Keratinocyte (primary cell): ENCODE measurements around the gene CPSF7. TPM values are rescaled to one million over a fixed set of nuclear protein-coding genes. Genes with fewer than 3 reads are reported as not detected.

Source experiments
- DNase-seq: peaks from one replicate; pipeline ENCODE4 v3.0.0-alpha.2; 2011; ENCODE audit warnings: low read depth, missing footprints, low spot score
- FAIRE-seq: peaks from 2 replicates; lab custom pipeline; 2011; peaks lifted over from hg19 to GRCh38; lab: Jason Lieb, UNC
- H2AFZ ChIP-seq: 2 replicates; pipeline ENCODE4 v1.6.0; 2012; ENCODE audit warnings: low read length, control low read depth, inconsistent platforms; ENCODE audit not compliant: control insufficient read depth
- H3K27ac ChIP-seq: 2 replicates; pipeline ENCODE4 v1.5.1; 2011; ENCODE audit warnings: low read length; ENCODE audit not compliant: control insufficient read depth, insufficient read depth
- H3K27me3 ChIP-seq: 3 replicates; pipeline ENCODE4 v1.6.0; 2011; ENCODE audit warnings: low read length; ENCODE audit not compliant: control insufficient read depth, insufficient read depth; ENCODE audit errors: extremely low read depth
- H3K36me3 ChIP-seq, 2 experiments: 2 replicates in 1 of 2; 3 replicates in 1 of 2; pipeline ENCODE4 v1.5.1; 2011; ENCODE audit warnings: low read length in 2 of 2, mild to moderate bottlenecking in 1 of 2; ENCODE audit not compliant: control insufficient read depth in 2 of 2, insufficient read depth in 2 of 2; ENCODE audit errors: extremely low read depth in 1 of 2
- H3K4me1 ChIP-seq: 3 replicates; pipeline ENCODE4 v1.5.1; 2011; ENCODE audit warnings: low read length; ENCODE audit not compliant: control insufficient read depth, insufficient read depth; ENCODE audit errors: extremely low read depth
- H3K4me2 ChIP-seq: 3 replicates; pipeline ENCODE4 v1.6.0; 2011; ENCODE audit warnings: low read depth, low read length; ENCODE audit not compliant: control insufficient read depth, insufficient read depth; ENCODE audit errors: extremely low read depth
- H3K4me3 ChIP-seq, 3 experiments: fragments of 200-600 bp in 1 of 3; sonication (generic) in 1 of 3; 2 replicates in 2 of 3; 3 replicates in 1 of 3; pipeline ENCODE4 v1.5.1; 2011 to 2016; ENCODE audit warnings: low read length in 3 of 3, mild to moderate bottlenecking in 3 of 3, control low read depth in 2 of 3, inconsistent platforms in 1 of 3, low read depth in 1 of 3, mixed read lengths in 1 of 3, mixed run types in 1 of 3, moderate library complexity in 1 of 3; ENCODE audit not compliant: control insufficient read depth in 2 of 3, insufficient read depth in 2 of 3; ENCODE audit errors: extremely low read depth in 1 of 3
- H3K79me2 ChIP-seq: 2 replicates; pipeline ENCODE4 v1.6.0; 2012; ENCODE audit warnings: low read length; ENCODE audit not compliant: control insufficient read depth, insufficient read depth
- H3K9ac ChIP-seq: 3 replicates; pipeline ENCODE4 v1.6.0; 2011; ENCODE audit warnings: low read length; ENCODE audit not compliant: control insufficient read depth, insufficient read depth; ENCODE audit errors: extremely low read depth
- H3K9me1 ChIP-seq: 3 replicates; pipeline ENCODE4 v1.6.0; 2011; ENCODE audit warnings: low read length; ENCODE audit not compliant: control insufficient read depth, insufficient read depth; ENCODE audit errors: extremely low read depth
- H3K9me3 ChIP-seq: 2 replicates; pipeline ENCODE4 v1.5.1; 2012; ENCODE audit warnings: low read depth, low read length; ENCODE audit not compliant: control insufficient read depth
- H4K20me1 ChIP-seq: 3 replicates; pipeline ENCODE4 v1.6.0; 2011; ENCODE audit warnings: low read length; ENCODE audit not compliant: control insufficient read depth, insufficient read depth; ENCODE audit errors: extremely low read depth
- EZH2 ChIP-seq: IDR thresholded peaks from one replicate; pipeline ENCODE4 v1.6.1; 2012; ENCODE audit warnings: inconsistent platforms, mild to moderate bottlenecking, low read length, moderate library complexity
- dilution Hi-C: fragments of 300-500 bp; cut with MboI; formaldehyde crosslinking; loops from one replicate; pipeline ENCODE4 v1.7.0; 2020; ENCODE audit warnings: low sequenced_read_pairs; ENCODE audit not compliant: extremely low pct_ligation_motif_present
- polyA plus RNA-seq, 5 experiments: library from polyadenylated mRNA; depleted of rRNA in 3 of 5; stranded (reverse) in 3 of 5; stranded (forward) in 1 of 5; unstranded in 1 of 5; fragments of >200 nt; gene quantifications; 1 replicate in 1 of 5; 2 replicates in 3 of 5; 3 replicates in 1 of 5; pipeline versions ENCODE4 v1.2.1 to v1.2.3, GENCODE V29; 2011 to 2012; ENCODE audit warnings: missing spikeins in 2 of 5, low read depth in 1 of 5, low replicate concordance in 1 of 5
- TF ChIP-seq, protein P1 (sequence below), 3 experiments: IDR thresholded peaks in 1 of 3; conservative IDR thresholded peaks in 1 of 3; optimal IDR thresholded peaks in 1 of 3; 2 replicates in 2 of 3; 3 replicates in 1 of 3; pipeline versions ENCODE3 to v1.5.1; 2011; ENCODE audit warnings: low read length in 3 of 3, mild to moderate bottlenecking in 3 of 3, moderate library complexity in 2 of 3, control low read depth in 1 of 3, inconsistent platforms in 1 of 3; ENCODE audit not compliant: insufficient read depth in 2 of 3; ENCODE audit errors: extremely low read depth in 1 of 3

The CPSF7 gene
- polyA plus RNA-seq, 1 donor (not counting 4 experiments of a cell fraction or from before 2014, with no cell fraction given): 34.5 TPM

DNA sequence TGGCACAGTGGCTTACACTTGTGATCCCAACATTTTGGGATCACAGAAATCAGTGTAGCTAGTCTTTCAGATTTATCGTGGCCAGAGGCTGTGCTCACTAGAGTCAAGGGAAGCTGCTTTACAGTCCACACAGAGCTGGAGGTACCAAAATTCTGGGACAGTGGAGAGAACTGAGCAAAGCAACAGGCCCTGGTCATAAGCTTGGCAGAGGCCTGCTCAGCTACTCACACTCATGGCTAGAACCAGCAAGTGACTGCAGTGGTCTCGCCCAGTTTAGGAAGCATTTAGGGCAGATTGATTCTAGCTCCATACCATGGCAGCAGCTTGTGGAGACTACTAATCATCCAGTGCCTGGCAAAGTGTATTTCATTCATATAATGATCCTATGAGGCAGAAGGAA, 28.6 kb downstream of the CPSF7 start:
- no peak for FAIRE-seq
- H3K9me3 ChIP-seq: no peaks in the 10 kb centered on the region
- no peak overlapping the region for H2AFZ ChIP-seq
- H3K4me3 ChIP-seq: no peak overlapping the region
- no peak overlapping the region for H3K27ac ChIP-seq
- dilution Hi-C loops: no loop called here
- no peaks in the 10 kb centered on the region for H3K9me1 ChIP-seq
- no peaks in the 10 kb centered on the region for H4K20me1 ChIP-seq
- H3K9ac ChIP-seq: no peak overlapping the region
- H3K4me2 ChIP-seq: no peak overlapping the region
- H3K27me3 ChIP-seq: no peaks in the 10 kb centered on the region
- TF ChIP-seq EZH2: no peak
- TF ChIP-seq, protein P1, sequence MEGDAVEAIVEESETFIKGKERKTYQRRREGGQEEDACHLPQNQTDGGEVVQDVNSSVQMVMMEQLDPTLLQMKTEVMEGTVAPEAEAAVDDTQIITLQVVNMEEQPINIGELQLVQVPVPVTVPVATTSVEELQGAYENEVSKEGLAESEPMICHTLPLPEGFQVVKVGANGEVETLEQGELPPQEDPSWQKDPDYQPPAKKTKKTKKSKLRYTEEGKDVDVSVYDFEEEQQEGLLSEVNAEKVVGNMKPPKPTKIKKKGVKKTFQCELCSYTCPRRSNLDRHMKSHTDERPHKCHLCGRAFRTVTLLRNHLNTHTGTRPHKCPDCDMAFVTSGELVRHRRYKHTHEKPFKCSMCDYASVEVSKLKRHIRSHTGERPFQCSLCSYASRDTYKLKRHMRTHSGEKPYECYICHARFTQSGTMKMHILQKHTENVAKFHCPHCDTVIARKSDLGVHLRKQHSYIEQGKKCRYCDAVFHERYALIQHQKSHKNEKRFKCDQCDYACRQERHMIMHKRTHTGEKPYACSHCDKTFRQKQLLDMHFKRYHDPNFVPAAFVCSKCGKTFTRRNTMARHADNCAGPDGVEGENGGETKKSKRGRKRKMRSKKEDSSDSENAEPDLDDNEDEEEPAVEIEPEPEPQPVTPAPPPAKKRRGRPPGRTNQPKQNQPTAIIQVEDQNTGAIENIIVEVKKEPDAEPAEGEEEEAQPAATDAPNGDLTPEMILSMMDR (optimal IDR thresholded peaks at IDR 0.05 in 1 of 3, IDR thresholded peaks at IDR 0.05 in 1 of 3, conservative IDR thresholded peaks at IDR 0.05 in 1 of 3; ENCODE audit: extremely low read depth in 1 of 3, insufficient read depth in 2 of 3, low read length in 3 of 3): no peak
- peaks cover 22 to 31% of the 10 kb centered on the region in 2 experiments for H3K36me3 ChIP-seq
- DNase-seq: no peak
- no peaks in the 10 kb centered on the region for H3K4me1 ChIP-seq
- H3K79me2 ChIP-seq: no peaks in the 10 kb centered on the region

DNA sequence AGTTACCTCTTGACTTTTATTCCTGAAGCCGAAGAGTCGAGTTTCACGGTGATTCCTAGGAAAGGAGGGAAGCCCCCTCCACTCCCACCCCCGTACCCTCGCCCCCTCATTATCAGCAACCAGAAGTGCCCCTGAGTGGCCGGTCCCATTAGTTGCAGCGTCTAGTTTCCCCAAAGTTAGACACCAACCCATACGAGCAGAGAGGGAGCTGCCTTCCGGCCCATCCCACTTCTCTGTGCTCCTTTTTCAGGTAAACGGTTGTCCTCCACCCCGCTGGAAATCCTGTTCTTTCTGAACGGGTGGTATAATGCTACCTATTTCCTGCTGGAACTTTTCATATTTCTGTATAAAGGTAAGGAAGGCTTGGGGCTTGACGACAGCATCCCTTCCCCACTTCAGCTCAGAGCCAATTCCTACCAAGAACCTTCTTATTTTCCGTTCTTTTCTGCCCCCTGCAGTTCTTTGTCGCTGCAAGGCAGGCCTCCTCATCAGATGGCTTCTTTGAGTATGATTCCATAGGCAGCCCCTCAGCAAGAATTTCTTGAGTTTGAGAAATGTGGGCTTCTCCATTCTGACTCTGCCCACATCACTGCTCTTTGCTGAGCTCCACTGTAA, 36.7 kb downstream of the CPSF7 start:
- no peak for DNase-seq
- no peaks in the 10 kb centered on the region for H3K79me2 ChIP-seq
- H3K27me3 ChIP-seq: no peaks in the 10 kb centered on the region
- H3K9ac ChIP-seq: peak overlapping the region; percentile 84
- TF ChIP-seq, protein P1 (optimal IDR thresholded peaks at IDR 0.05 in 1 of 3, IDR thresholded peaks at IDR 0.05 in 1 of 3, conservative IDR thresholded peaks at IDR 0.05 in 1 of 3; ENCODE audit: extremely low read depth in 1 of 3, insufficient read depth in 2 of 3, low read length in 3 of 3): peak; percentile 8 to 40 (median 38)
- TF ChIP-seq EZH2: no peak
- peaks cover 4% of the 10 kb centered on the region in 2 experiments for H3K36me3 ChIP-seq
- H2AFZ ChIP-seq: peak overlapping the region; percentile 99
- peak overlapping the region; percentile 72 for H3K27ac ChIP-seq
- peak overlapping the region; percentile 95 for H3K4me2 ChIP-seq
- H3K4me1 ChIP-seq: peaks cover 27% of the 10 kb centered on the region
- peak overlapping the region; percentile 58 to 90 (median 77) for H3K4me3 ChIP-seq
- no peaks in the 10 kb centered on the region for H4K20me1 ChIP-seq
- no peak for FAIRE-seq
- no peaks in the 10 kb centered on the region for H3K9me3 ChIP-seq
- dilution Hi-C loops: no loop called here
- H3K9me1 ChIP-seq: no peaks in the 10 kb centered on the region
